Activated CD8-positive, alpha-beta memory T cell treated with anti-CD3 and anti-CD28 coated beads, Interleukin-2, amount 50 U/mL, for 4 hours (primary cell): ENCODE results near the gene ARHGDIG.
A peak's percentile ranks its signal among the peaks of the same experiment; 100 is the strongest.
"Not testable (repeated sequence)": the region's sequence is repeated elsewhere in the genome, so short reads cannot be mapped to it uniquely, and the experiment has no call there.

ENCODE experiments used
- DNase-seq: peaks from one replicate; pipeline ENCODE4 v3.0.0-alpha.2; 2020

ARHGDIG gene

DNA sequence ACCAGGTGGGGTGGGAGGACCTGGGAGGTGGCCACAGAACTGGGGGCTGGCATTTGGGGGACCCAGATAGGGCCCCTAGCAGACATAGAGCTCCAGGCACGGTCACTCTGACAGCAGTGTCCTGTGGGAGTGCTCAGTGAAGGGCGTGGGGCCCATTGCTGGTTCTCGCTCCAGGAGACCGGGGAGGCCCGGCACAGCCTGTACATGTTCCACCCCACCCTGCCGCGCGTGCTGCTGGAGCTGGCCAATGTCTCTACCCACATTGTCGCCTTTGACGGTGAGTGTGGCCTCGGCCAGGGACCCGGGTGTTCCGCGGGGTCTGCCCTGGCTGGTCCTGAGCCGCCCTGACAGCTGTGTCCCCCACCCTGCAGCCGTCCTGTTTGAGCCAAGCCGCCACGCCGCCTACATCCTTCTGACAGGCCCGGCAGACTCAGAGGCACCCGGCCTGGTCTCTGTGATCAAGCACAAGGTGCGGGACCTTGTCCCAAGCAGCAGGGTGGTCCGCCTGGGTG, 15.9 kb upstream of the ARHGDIG start:
- no peak for DNase-seq

GRCh38 chr16:265002-265529, 15.3 kb upstream of the ARHGDIG start:
- no peak for DNase-seq

DNA sequence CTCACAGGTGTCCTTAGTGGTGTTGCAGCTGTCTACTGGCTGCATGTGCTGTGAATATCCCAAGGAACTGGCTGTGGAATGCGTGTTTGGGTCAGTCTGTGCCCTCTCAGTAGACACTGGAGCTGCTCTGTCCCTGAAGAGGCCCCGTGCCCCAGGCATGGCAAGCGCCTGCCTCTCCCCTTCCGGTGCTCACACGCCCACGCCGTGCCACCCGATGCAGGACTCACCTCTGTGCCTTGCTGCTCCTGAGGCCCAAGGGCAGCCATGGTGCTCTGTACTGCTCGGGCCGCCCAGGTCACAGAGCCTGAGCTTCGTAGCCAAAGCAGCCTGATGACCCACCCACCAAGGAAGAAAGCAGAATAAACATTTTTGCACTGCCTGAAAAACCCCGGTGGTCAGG, 14.7 kb upstream of the ARHGDIG start:
- DNase-seq = peak; percentile 13

DNA sequence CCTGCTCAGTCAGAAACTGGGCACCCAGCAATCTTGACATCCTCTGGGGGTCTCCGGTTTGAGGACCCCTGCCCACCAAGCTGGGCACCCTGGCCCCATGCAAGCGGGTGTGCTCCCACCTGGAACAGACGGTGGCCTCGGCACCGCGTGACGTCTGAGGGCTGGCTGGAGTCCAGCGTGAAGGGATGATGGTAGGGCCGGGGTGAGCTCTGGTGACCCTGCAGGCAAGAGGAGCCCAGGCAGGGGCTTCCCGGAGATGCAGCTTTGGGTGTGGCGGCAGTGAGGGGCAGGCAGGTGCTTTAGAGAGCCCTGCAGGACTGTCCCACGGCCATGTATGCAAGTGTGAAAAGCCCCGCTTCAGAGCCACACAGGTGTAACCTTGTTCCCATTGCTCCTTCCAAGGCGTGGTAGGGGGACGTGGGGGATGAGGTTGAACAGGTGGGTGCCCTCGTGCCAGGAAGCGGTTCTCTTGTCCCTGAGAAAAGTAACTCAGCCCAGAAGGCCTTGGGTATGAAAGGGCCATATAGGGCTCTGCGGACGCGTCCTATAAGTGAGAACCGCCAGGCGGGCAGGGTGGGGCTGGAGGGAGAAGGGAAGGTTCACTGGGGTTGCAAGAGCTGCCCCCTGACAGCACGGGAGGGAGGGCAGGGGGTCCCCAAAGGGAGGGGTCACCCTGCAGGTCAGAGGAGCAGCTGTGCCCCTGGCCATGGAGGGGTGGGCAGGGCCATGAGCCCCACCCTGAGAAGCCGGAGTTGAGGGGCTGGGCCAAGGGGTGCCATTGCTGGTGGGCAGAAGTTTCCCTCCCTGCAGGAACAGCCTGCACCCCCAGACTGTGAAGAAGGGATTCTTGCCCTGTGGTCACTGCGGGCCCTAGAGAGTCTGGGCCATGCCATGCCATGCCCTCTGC, 13.9 kb upstream of the ARHGDIG start:
- DNase-seq = peak; percentile 12

DNA sequence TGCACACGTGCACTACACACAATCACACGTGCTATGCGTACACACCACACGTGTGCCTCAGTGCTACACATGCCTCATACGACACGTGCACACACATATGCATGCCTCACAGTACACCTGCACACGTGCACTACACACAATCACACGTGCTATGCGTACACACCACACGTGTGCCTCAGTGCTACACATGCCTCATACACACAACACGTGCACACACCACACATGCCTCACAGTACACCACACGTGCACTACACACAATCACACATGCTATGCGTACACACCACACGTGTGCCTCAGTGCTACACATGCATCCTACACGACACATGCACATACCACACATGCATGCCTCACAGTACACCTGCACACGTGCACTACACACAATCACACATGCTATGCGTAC, 12.8 kb upstream of the ARHGDIG start:
- DNase-seq = not testable (repeated sequence)

- DNase-seq = no peak
These were observed 12.0 kb upstream of the ARHGDIG start for GRCh38 chr16:268141-269053.

- no peak for DNase-seq
These were observed 11.2 kb upstream of the ARHGDIG start for GRCh38 chr16:269061-269796.

DNA sequence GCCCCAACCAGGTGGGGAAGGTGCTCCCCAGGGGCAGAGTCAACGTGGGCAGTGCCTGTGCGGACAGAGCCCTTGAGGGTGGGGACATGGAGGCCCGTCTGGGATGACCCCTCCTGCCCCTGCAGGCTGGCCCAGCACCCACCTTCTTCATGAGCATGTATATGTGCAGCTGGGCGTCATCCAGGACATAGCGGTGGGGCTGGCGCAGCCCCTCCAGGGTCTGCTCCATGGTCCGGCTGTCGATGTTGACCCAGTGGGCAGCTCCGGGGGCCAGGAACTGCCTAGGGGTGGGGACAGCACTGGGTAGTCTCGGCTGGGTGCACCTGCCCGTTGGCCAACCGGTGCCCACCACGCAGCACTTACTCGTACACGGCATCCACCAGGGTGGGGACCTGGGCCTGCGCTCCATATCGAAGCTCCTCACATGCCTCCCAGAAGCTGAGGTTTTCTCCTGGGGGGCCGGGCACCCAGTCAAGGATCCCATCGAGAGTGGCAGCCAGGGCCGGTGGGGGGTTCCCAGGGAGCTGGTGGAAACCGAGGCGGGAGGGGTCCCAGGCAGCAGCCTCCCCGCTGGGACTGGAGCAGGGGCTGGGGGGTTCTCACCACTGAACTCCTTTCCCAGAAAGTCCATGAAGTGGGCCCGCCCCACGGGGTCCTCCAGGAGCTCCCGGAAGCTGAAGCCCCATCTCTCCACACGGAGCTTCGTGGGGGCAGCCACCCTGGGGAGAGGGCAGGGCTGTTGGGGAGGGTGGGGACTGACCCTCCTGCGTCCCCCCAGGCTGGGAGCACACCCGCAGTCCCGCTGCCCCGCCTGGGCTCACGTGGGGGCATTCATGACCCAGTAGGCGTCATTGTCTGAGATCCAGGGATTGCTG, 9.8 kb upstream of the ARHGDIG start:
- no peak for DNase-seq

DNA sequence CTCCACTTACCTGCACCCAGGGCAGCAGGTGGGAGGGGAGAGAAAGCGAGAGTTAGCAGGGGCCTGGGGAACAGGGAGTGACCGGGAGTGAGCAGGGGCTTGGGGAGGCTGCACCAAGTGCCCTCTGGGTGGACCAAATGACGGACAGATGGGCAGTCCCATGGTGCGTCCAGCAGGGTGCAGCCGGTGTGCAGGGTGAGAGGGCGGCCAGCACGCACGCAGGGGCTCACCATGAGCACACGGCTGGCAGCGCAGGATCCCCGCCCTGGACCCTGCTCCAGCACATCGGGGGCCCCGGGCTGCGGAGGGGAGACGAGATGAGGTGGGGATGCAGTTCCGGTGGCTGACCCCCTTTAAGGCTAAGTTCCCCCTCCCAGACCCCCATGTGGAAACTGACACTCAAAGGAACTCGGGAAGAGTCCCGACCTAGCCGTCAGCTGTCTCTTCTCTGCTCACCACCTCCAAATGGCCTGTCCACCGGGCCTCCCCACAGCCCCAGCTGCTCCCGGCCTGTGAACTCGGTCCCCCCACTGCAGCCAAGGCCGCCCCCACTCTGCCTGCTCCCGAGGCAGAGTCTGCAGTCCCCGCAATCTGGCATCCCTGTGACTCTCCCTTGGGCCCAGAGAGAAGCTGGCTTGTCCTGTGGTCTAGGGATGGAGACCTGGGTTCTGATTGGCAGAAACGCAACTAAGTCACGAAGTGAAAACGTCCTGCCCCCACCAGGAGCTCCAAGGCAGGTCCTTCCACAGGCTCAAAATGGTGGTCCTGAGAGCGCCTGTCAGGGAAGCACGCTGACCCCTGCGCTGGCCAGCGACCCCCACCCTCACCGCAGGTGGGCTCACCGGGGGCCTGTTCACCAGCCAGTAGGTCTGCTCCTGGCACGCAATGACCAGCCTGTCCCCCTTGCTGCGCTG, 7.5 kb upstream of the ARHGDIG start:
- no peak for DNase-seq

- no peak for DNase-seq
These were observed 6.6 kb upstream of the ARHGDIG start for GRCh38 chr16:273547-274421.

DNA sequence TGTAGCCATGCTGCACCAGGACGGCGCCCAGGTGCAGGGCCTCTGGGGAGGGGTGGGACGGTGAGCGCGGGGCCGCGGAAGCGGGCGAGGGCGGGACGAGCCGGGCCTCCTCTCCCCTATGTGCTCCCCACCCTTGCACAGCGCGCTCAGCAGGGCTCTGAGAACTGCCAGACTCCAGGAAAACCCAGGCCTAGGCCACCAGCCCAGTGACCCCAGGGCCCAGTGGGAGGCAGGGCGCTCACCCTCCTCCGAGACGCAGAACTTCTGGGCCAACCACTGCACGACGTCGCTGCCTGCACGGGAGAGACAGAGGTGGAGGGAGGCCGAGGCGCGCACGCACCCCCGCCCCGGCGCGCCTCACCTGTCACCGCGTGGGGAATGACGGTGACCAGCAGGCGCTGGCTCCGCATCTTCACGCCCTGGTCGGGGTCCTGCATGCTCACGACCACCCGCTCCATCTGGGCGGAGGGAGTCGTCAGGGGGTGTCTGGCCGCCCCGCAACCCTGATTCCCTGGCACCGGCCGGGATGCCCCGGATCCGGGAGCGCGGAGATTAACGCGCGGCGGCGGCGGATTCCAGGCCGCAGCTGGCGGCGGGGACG, 5.2 kb upstream of the ARHGDIG start:
- DNase-seq = no peak

GRCh38 chr16:275786-276232, 4.6 kb upstream of the ARHGDIG start, which contains the start of gene RGS11:
Gene RGS11 (minus strand): TSS chr16:275944. CDS start chr16:275911, 33 bp downstream.
- no peak for DNase-seq

- no peak for DNase-seq
These were observed 3.8 kb upstream of the ARHGDIG start for GRCh38 chr16:276426-277077.

GRCh38 chr16:278863-279366, 1.5 kb upstream of the ARHGDIG start:
- no peak for DNase-seq

DNA sequence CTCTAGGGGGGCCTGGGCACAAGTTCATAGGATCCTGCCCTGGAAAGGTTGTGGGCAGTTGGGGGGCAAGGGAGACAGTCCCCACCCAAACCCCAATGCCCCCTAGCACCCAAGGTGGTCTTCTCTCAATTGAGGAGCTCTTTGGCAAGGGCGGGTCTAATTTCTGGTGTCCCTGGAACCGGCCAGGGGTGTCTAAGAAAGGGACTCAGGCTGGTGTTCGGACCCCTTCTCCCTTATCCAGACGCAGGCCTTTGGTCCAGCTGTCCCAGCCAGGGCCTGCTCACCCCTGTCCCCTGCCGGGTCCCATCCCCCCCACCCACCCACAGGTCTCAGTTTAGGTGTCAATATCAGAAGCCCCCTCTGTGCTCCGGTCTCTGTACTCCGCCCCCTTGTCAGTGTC, 860 bp upstream of the ARHGDIG start:
- no peak for DNase-seq

GRCh38 chr16:280005-280460, 358 bp upstream of the ARHGDIG start:
- no peak for DNase-seq

GRCh38 chr16:280991-281659, 734 bp downstream of the ARHGDIG start:
- no peak for DNase-seq
